Spleen (tissue), 11 donors: ENCODE measurements around the gene PIGS. TPM values are rescaled to one million over a fixed set of nuclear protein-coding genes. Genes with fewer than 3 reads are reported as not detected.

Experiments
- DNase-seq: peaks from one replicate; pipeline ENCODE4 v3.0.0-alpha.2; 2020
- H3K27ac ChIP-seq, 8 donors: fragments of 200-600 bp; sonication (generic) in 7 of 8; 1 replicate in 4 of 8; 2 replicates in 4 of 8; pipeline versions ENCODE4 v1.5.0 to v1.8.0; 2016 to 2021; ENCODE audit warnings: inconsistent platforms in 4 of 8, mild to moderate bottlenecking in 4 of 8, moderate library complexity in 1 of 8
- H3K27me3 ChIP-seq, 7 donors: fragments of 200-600 bp; sonication (generic) in 6 of 7; replicated peaks in 1 of 7; 1 replicate in 4 of 7; 2 replicates in 3 of 7; pipeline versions ENCODE4 v1.5.0 to v1.8.0; 2016 to 2021; ENCODE audit warnings: inconsistent platforms in 3 of 7, mild to moderate bottlenecking in 1 of 7
- H3K36me3 ChIP-seq, 6 donors: fragments of 200-600 bp; sonication (generic) in 5 of 6; 1 replicate in 4 of 6; 2 replicates in 2 of 6; pipeline versions ENCODE4 v1.5.0 to v1.8.0; 2016 to 2021; ENCODE audit warnings: inconsistent platforms in 2 of 6
- H3K4me1 ChIP-seq, 6 donors: fragments of 200-600 bp; sonication (generic) in 5 of 6; 1 replicate in 3 of 6; 2 replicates in 3 of 6; pipeline versions ENCODE4 v1.5.0 to v1.8.0; 2016 to 2021; ENCODE audit warnings: inconsistent platforms in 3 of 6
- H3K4me3 ChIP-seq, 8 donors: fragments of 200-600 bp; sonication (generic) in 7 of 8; 1 replicate in 4 of 8; 2 replicates in 4 of 8; pipeline versions ENCODE4 v1.5.0 to v1.8.0; 2016 to 2021; ENCODE audit warnings: inconsistent platforms in 4 of 8, mild to moderate bottlenecking in 4 of 8, moderate library complexity in 2 of 8
- H3K9me3 ChIP-seq, 8 donors: fragments of 200-600 bp; sonication (generic) in 7 of 8; 1 replicate in 4 of 8; 2 replicates in 4 of 8; pipeline versions ENCODE4 v1.5.0 to v1.8.0; 2016 to 2021; ENCODE audit warnings: inconsistent platforms in 4 of 8
- POLR2A ChIP-seq, 3 donors: fragments of 450-650 bp; IDR thresholded peaks; one replicate each; pipeline ENCODE4 v1.5.1; 2017; ENCODE audit warnings: antibody characterized with exemption in 3 of 3, mild to moderate bottlenecking in 1 of 3
- POLR2AphosphoS5 ChIP-seq, 3 donors: sonication (generic); formaldehyde crosslinking; IDR thresholded peaks; one replicate each; pipeline ENCODE4 v1.5.1; 2017; ENCODE audit warnings: antibody characterized with exemption in 3 of 3
- WGBS, 5 donors: extraction: QIAGEN DNeasy Blood & Tissue Kit in 3 of 5; methylation state at CpG; one replicate each; pipeline versions ENCODE4 v1.1.5 to v1.1.7; 2013 to 2018; 5-methylcytosine and 5-hydroxymethylcytosine counted together
- intact Hi-C: fragments of 100-400 bp; cut with DNase I; formaldehyde crosslinking; loops from one replicate; pipeline ENCODE4 v1.15.0; 2023; ENCODE audit warnings: low total_unique reads
- polyA plus RNA-seq, 3 donors: library from polyadenylated mRNA; stranded (reverse); fragments of 200-250 nt; gene quantifications; one replicate each; pipeline ENCODE4 v1.2.1, GENCODE V29; 2013
- total RNA-seq, 7 donors: library from RNA; depleted of rRNA in 3 of 7; stranded (reverse); fragments of >200 nt in 3 of 7; fragmentation: NEBNext Ultra II Directional in 4 of 7; extraction: Animal tissue kit (Norgen Biotek cat#: 25700) in 4 of 7; gene quantifications; one replicate each; pipeline versions ENCODE4 v1.1.0 to v1.2.1, GENCODE V29; 2016 to 2021
- TF ChIP-seq, protein P1 (sequence below), 11 experiments: fragments of 200-600 bp in 7 of 11; fragments of 450-650 bp in 4 of 11; sonication (generic) in 4 of 11; IDR thresholded peaks in 8 of 11; conservative IDR thresholded peaks in 3 of 11; 1 replicate in 7 of 11; 2 replicates in 4 of 11; pipeline versions ENCODE4 v1.4.0 to v1.8.0; 2016 to 2021; ENCODE audit warnings: antibody characterized with exemption in 11 of 11, inconsistent platforms in 4 of 11, mild to moderate bottlenecking in 1 of 11
- donor health status: healthy with polysubstance abuse.
- donor health status: DM: no; HTN: no; CAD: no; lungs with moderate emphysema.
- donor health status: DM: no; HTN: no; CAD: no.
- donor health status: Bipolar disorder and iron deficiency.
- donor health status: healthy.
- donor health status: DM: no; HTN: no; CAD: no.
- donor health status: DM: yes; HTN: yes; CAD: no.

The PIGS gene
- total and polyA plus RNA-seq, 10 donors: 13.3 to 77.6 (median 50.0) TPM

DNA sequence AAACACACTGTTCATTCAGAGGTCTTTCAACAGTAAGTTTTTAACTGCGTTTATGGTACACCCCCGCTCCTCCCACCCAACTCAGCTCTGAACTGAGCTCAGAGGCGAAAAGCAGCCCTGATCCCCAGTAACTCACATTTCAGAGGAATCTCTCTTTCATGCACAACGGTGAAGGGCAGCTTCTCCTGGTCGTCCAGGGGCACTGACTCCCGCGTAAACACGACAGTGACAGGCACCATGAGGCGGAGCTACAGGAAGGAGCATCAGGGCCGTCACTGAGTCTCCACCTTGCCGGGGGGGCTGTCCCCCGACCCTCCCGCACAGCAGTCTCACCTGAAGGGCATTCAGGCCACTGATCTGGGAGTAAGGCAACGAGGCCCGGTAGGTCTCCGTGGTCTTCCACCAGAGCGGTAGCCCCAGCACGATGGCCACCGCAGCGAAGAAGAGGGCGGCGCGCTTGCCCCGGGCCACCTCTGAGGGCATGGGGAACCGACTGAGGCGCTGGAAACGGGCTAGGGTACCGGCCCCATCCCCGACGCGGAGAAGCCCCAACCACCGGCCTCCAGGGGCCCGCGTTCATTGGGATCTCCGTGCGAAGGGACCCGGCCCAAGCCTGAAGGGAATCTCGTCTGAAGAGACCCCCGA, 486 bp downstream of the PIGS start:
- H3K27ac ChIP-seq: peak overlapping the region; percentile 67 to 92 (median 88)
- H3K4me1 ChIP-seq: peaks cover 33 to 79% (median 61%) of the 10 kb centered on the region in 6 donors
- peak overlapping the region; percentile 63 to 97 (median 89) for H3K4me3 ChIP-seq
- intact Hi-C loops: no loop called here
- 0 to 2% (median 1%) methylated on average over 6 to 39 of the region's 39 CpGs for WGBS, 5 donors
- no peaks in the 10 kb centered on the region for H3K9me3 ChIP-seq
- H3K27me3 ChIP-seq: no peaks in the 10 kb centered on the region
- DNase-seq: peak; percentile 89
- TF ChIP-seq, protein P1, sequence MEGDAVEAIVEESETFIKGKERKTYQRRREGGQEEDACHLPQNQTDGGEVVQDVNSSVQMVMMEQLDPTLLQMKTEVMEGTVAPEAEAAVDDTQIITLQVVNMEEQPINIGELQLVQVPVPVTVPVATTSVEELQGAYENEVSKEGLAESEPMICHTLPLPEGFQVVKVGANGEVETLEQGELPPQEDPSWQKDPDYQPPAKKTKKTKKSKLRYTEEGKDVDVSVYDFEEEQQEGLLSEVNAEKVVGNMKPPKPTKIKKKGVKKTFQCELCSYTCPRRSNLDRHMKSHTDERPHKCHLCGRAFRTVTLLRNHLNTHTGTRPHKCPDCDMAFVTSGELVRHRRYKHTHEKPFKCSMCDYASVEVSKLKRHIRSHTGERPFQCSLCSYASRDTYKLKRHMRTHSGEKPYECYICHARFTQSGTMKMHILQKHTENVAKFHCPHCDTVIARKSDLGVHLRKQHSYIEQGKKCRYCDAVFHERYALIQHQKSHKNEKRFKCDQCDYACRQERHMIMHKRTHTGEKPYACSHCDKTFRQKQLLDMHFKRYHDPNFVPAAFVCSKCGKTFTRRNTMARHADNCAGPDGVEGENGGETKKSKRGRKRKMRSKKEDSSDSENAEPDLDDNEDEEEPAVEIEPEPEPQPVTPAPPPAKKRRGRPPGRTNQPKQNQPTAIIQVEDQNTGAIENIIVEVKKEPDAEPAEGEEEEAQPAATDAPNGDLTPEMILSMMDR (IDR thresholded peaks at IDR 0.05 in 8 of 11, conservative IDR thresholded peaks at IDR 0.05 in 3 of 11): no peak
- TF ChIP-seq POLR2A (IDR thresholded peaks at IDR 0.05): no peak
- TF ChIP-seq POLR2AphosphoS5 (IDR thresholded peaks at IDR 0.05): no peak
- H3K36me3 ChIP-seq: peaks cover 0 to 15% (median 0%) of the 10 kb centered on the region in 6 donors

DNA sequence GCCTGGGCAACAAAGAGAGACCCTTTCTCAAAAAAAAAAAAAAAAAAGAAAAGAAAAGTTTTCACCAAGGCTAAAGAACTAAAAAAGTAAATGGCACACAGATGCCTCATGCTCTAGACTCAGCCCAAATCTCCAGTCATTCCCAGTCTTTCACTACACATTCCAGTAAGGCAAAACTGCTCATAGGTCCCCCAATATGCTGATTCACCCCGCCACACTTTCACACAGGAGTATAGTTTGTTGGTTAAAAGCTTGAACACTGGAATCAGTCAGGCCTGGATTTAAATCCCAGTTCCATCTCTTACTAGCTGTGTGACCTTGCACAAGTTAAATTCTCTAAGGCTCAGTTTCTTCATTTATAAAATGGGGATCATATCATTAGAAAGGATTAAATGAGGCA, 1.9 kb downstream of the PIGS start:
- TF ChIP-seq, protein P1 (IDR thresholded peaks at IDR 0.05 in 8 of 11, conservative IDR thresholded peaks at IDR 0.05 in 3 of 11): no peak
- TF ChIP-seq POLR2AphosphoS5 (IDR thresholded peaks at IDR 0.05): no peak
- H3K36me3 ChIP-seq: peaks cover 0 to 23% (median 0%) of the 10 kb centered on the region in 6 donors
- H3K4me3 ChIP-seq: peak overlapping the region in 2 of 8 donors; percentile 13 to 96
- H3K27me3 ChIP-seq: no peaks in the 10 kb centered on the region
- intact Hi-C loops: no loop called here
- H3K9me3 ChIP-seq: no peaks in the 10 kb centered on the region
- peaks cover 33 to 82% (median 57%) of the 10 kb centered on the region in 6 donors for H3K4me1 ChIP-seq
- 94 to 100% (median 97%) methylated on average over 1 of the region's 1 CpG for WGBS, 5 donors
- no peak for DNase-seq
- H3K27ac ChIP-seq: no peak overlapping the region

DNA sequence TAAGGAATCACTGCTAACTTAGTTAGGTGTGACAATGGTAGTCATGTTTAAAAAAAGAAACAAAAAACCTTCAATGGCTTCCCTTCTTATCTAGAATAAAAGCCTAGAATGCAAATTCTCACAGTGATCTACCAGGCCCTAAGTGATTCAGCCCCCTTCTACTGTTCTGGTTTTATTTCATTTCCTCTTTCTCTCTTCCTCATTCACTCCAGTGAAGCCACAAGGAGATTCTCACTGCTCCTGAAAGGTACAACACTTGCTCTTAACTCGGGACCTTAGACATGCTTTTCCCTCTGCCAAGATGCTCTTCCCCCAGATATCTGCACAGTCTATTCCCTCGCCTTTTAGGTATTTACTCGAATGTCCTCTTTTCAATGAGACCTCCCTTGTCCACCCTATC, 3.7 kb downstream of the PIGS start:
- 62 to 70% (median 67%) methylated on average over 3 of the region's 3 CpGs for WGBS, 5 donors
- H3K4me1 ChIP-seq: peaks cover 33 to 75% (median 58%) of the 10 kb centered on the region in 6 donors
- no peak for TF ChIP-seq POLR2AphosphoS5 (IDR thresholded peaks at IDR 0.05)

DNA sequence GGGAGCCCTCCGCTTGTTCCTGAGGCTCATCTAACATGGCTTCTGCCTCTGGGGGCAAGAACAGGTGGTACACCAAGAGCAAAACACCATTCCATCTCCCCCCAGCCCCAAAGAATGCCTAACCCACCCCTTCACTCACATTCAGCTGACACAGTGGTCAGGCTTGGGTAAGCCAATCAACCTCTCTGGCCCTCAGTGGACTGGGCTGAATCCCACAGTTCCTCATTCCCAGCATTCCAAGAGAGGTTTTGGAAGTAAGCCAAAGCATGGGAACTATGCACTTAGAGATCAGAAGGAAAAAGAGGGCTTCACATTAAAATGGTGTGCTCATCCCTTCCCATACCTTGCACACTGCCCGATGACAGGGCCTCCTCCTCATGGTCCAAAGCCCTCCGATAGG, 7.8 kb downstream of the PIGS start:
- Histone ChIP-seq H3K9me3 (no peaks in the 10 kb centered on the region), H3K27me3 (no peaks in the 10 kb centered on the region), H3K36me3 (peaks cover 0 to 78% (median 55%) of the 10 kb centered on the region in 6 donors), H3K4me3 (no peak overlapping the region), H3K27ac (peak overlapping the region in 1 of 8 donors; percentile 17), H3K4me1 (peaks cover 15 to 41% (median 26%) of the 10 kb centered on the region in 6 donors)
- no peak for DNase-seq
- intact Hi-C loops: no loop called here
- TF ChIP-seq, protein P1 (IDR thresholded peaks at IDR 0.05 in 8 of 11, conservative IDR thresholded peaks at IDR 0.05 in 3 of 11): no peak
- TF ChIP-seq POLR2AphosphoS5 (IDR thresholded peaks at IDR 0.05): no peak
- no peak for TF ChIP-seq POLR2A (IDR thresholded peaks at IDR 0.05)
- WGBS, 5 donors: 91 to 98% (median 94%) methylated on average over 3 of the region's 3 CpGs

More for the DNA sequence above, 3.7 kb downstream of the PIGS start:
- Histone ChIP-seq H3K36me3 (peaks cover 0 to 37% (median 16%) of the 10 kb centered on the region in 6 donors), H3K27ac (peak overlapping the region in 5 of 8 donors; percentile 36 to 52 (median 47)), H3K4me3 (peak overlapping the region in 1 of 8 donors; percentile 10), H3K27me3 (no peaks in the 10 kb centered on the region), H3K9me3 (no peaks in the 10 kb centered on the region)
- intact Hi-C loops: no loop called here
- no peak for DNase-seq
